Stomach smooth muscle (tissue), 2 donors: Measurements from ENCODE around the gene GNG12.

Source experiments
- H3K27ac ChIP-seq: one replicate; pipeline ENCODE4 v1.7.0; 2013; ENCODE audit warnings: mild to moderate bottlenecking, low read length, inconsistent platforms
- H3K27me3 ChIP-seq, 2 donors: one replicate each; pipeline ENCODE4 v1.7.0; 2013; ENCODE audit warnings: low read length in 2 of 2; ENCODE audit not compliant: insufficient read depth in 2 of 2, control insufficient read depth in 1 of 2
- H3K36me3 ChIP-seq, 2 donors: one replicate each; pipeline ENCODE4 v1.7.0; 2013; ENCODE audit warnings: low read length in 2 of 2; ENCODE audit not compliant: control insufficient read depth in 2 of 2, insufficient read depth in 2 of 2
- H3K4me1 ChIP-seq: one replicate; pipeline ENCODE4 v1.7.0; 2013; ENCODE audit warnings: low read length; ENCODE audit not compliant: control insufficient read depth, insufficient read depth
- H3K4me3 ChIP-seq, 2 donors: one replicate each; pipeline ENCODE4 v1.7.0; 2013; ENCODE audit warnings: low read length in 2 of 2
- H3K9ac ChIP-seq, 2 donors: one replicate each; pipeline ENCODE4 v1.7.0; 2013; ENCODE audit warnings: low read length in 2 of 2, mild to moderate bottlenecking in 1 of 2
- H3K9me3 ChIP-seq, 2 donors: one replicate each; pipeline ENCODE4 v1.7.0; 2013; ENCODE audit warnings: low read length in 2 of 2; ENCODE audit not compliant: control insufficient read depth in 2 of 2
- donor health status: healthy.
- donor health status: Pancreatic carcinoma.

Gene GNG12

DNA sequence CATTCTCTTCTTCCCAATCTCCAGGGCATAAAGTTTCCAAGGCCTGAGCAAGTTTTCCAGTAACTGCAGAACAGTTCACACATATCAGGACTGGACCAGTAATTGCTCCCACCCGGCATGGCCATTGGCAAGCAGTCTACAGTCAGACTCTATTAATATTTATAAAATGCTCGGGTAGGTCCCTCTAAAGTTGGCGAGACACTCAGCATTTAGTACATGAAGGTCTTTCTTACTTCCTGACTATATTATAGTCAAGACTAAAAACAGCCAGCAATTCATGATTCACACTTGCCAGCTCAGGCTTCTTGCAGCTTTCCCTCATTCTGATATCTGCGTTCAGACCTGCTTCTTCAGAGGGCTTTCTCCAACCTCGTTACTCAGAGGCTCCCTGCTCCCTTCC, 122.8 kb downstream of the GNG12 start:
- H3K27me3 ChIP-seq = no peaks in the 10 kb centered on the region
- H3K9me3 ChIP-seq = no peaks in the 10 kb centered on the region
- H3K27ac ChIP-seq = no peak overlapping the region
- H3K4me1 ChIP-seq = peaks cover 23% of the 10 kb centered on the region
- peaks cover 0 to 6% of the 10 kb centered on the region in 2 donors for H3K36me3 ChIP-seq
- no peak overlapping the region for H3K9ac ChIP-seq
- no peak overlapping the region for H3K4me3 ChIP-seq

DNA sequence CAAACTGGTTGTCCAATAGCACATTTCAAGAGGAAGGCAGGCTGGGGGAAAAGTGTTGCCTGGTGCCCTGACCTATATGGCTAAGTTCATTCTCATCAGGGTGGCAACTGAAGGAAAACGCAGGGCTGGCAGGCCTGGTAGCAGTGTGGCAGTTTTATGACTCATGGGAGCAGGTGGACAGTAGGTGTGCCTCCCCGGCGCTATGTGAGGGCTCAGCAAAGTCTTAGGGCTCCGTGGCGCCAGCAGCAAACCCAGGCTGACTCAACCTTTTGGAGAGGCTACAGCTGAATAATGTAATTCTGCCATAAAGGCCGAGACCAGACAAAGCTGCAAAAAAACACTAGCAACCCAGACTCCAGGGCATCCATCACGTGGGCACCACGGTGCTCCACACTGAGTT, 124.7 kb downstream of the GNG12 start:
- Histone ChIP-seq H3K4me1 (peaks cover 13% of the 10 kb centered on the region), H3K27ac (no peak overlapping the region), H3K9ac (no peak overlapping the region), H3K27me3 (no peaks in the 10 kb centered on the region), H3K4me3 (no peak overlapping the region), H3K9me3 (no peaks in the 10 kb centered on the region), H3K36me3 (peaks cover 4 to 21% of the 10 kb centered on the region in 2 donors)

DNA sequence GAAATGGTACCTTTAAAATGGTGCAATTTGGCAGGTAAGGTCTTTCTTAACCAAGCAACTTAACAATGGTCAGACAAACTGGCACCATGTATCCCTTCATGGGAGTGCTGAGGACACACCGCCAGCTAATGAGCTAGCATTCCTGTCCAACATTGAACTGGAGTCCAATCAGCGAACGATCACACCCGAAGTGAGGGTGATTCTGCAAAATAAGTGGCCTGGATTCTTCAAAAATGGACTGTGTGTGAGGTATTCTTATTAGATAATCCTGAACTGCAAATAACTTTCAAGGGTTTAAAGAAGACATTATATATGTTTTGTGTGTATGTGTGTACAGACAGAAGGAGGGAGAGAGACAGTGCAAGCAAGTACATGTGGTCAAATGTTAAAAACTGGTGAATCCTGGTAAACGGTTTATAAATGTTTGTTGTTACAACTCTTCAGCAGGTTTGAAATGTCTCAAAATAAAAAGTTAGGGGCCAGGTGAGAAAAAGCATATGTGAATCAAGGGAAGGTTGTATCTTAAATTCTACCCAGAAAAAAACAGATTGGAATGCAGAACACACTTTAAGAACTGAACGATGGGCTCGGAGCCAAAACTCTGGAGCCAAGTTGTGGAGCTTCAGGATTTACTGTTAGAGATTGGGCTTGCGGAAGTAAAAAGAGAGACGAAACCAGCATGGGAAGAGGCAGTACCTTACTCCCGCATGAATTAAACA, 127.4 kb downstream of the GNG12 start:
- H3K4me3 ChIP-seq = no peak overlapping the region
- H3K9ac ChIP-seq = no peak overlapping the region
- H3K27ac ChIP-seq = no peak overlapping the region
- H3K9me3 ChIP-seq = no peaks in the 10 kb centered on the region
- H3K36me3 ChIP-seq = peaks cover 7 to 21% of the 10 kb centered on the region in 2 donors
- H3K27me3 ChIP-seq = no peaks in the 10 kb centered on the region
- H3K4me1 ChIP-seq = peaks cover 8% of the 10 kb centered on the region

DNA sequence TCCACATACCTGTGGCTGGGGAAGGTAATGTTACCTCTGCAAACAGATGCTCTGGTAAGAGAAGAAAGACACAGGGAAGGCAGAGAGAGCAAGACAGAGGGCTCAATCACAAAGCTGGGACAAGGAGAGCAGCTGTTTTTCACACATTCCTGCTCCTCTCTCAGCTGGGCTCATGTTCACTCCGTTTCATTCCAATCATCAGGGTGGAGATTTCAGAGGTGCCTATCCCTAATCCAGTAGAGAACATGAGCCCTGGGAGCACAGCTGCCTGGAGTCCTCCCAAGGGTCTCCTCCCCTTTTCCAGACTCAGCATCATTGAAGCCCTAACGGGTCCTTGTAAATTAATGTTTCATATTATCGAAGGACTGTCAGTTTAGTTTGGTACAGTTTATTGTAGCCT, 128.9 kb downstream of the GNG12 start:
- Histone ChIP-seq H3K9ac (no peak overlapping the region), H3K27ac (no peak overlapping the region), H3K27me3 (no peaks in the 10 kb centered on the region), H3K9me3 (no peaks in the 10 kb centered on the region), H3K4me3 (no peak overlapping the region), H3K4me1 (peaks cover 2% of the 10 kb centered on the region), H3K36me3 (peaks cover 7 to 21% of the 10 kb centered on the region in 2 donors)

DNA sequence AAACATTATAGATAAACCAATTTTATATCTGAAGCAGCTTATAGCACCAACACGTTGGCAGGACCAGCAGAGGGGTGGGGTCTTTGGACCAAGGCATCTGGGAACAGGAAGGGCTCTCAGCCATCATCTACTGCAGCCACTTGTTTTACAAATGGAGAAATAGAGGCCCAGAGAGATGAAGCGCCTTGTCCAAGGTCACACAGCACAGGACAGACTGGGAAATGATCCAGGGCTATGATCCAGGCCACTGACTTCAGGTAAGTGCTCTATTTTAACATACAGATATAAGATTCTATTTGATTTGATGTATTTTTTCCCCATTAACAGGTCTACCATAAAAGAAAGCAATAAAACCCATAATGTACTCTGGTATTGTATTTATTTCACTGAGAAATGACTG, 131.4 kb downstream of the GNG12 start:
- H3K4me3 ChIP-seq = no peak overlapping the region
- H3K9ac ChIP-seq = no peak overlapping the region
- peaks cover 2% of the 10 kb centered on the region for H3K4me1 ChIP-seq
- H3K27me3 ChIP-seq = no peaks in the 10 kb centered on the region
- no peaks in the 10 kb centered on the region for H3K9me3 ChIP-seq
- H3K27ac ChIP-seq = no peak overlapping the region
- peaks cover 7 to 19% of the 10 kb centered on the region in 2 donors for H3K36me3 ChIP-seq

DNA sequence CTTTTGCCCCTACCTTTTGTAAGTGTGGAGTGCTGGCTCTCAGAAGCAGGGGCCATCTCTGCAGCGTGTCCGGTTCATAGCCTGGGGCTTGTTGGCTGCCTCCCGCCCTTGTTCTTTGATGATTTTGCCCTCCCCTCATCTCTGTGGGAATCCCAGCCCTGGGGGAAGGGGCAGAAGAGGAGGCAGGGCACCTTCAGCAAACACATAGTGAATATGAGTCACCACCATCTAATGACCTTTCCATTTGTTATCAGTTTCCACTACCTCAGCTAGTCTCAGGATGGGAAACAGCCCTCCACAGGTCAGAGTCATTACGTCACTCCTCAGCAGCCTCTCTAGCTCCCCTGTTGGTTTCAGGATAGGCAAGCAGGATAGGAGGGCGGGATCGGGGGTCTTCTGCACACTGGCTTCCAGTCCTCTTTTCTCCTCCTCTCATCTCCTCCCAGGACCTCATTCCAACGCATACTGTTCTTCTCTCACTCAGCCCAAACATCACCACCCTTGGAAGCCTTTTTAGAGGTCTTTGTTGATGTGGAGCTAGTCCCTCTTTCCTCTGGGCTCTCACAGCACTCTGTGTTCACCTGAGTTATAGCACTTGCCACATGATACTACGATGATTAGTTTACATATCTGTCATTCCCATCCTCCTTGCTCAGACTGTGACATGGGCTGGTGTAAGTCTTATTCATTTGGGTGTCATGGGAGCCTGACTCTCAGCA, 132.4 kb downstream of the GNG12 start:
- H3K4me3 ChIP-seq = no peak overlapping the region
- no peak overlapping the region for H3K9ac ChIP-seq
- no peaks in the 10 kb centered on the region for H3K27me3 ChIP-seq
- H3K4me1 ChIP-seq = no peaks in the 10 kb centered on the region
- no peak overlapping the region for H3K27ac ChIP-seq
- peaks cover 7 to 19% of the 10 kb centered on the region in 2 donors for H3K36me3 ChIP-seq
- no peaks in the 10 kb centered on the region for H3K9me3 ChIP-seq

DNA sequence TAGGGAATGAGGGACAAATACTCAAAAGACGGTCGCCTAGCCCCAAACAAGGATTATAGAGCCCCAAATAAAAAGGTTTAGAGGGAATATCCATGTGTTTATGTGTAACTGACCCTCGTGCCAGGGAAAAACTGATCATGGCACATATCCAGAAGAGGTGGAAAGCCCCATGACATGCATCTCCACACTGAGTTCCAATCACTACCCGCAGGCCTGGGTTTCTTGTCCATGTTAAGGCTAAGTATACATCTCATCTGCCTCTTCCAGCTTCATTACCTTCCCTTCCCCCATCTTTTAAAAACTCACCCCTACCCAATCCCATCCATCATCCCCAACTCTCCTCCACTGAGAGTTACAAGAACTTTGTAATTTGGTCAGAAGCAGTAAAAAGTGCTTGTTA, 133.0 kb downstream of the GNG12 start:
- Histone ChIP-seq H3K36me3 (peaks cover 7 to 13% of the 10 kb centered on the region in 2 donors), H3K27ac (no peak overlapping the region), H3K4me3 (no peak overlapping the region), H3K27me3 (no peaks in the 10 kb centered on the region), H3K9ac (no peak overlapping the region), H3K9me3 (no peaks in the 10 kb centered on the region), H3K4me1 (no peaks in the 10 kb centered on the region)

DNA sequence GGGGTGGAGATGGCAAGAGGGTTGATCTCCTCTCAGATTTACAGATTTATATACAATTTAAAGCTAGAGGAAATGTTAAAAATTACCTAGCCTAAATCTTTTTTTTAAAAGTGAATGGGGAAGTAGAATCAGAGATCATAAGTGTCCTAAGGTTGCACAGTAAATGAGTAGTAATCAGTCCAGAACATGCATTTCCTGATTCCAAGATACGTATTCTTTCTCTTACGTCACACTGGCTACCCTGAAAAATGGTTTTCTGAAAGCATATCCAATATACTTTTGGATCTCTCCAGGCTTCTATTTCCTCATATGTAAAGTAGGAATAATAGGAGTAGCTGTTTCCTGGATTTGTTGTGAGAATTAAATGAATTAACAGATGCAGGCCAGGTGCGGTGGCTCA, 136.6 kb downstream of the GNG12 start:
- Histone ChIP-seq H3K27ac (no peak overlapping the region), H3K4me1 (no peaks in the 10 kb centered on the region), H3K9me3 (no peaks in the 10 kb centered on the region), H3K9ac (no peak overlapping the region), H3K27me3 (no peaks in the 10 kb centered on the region), H3K36me3 (peaks cover 0 to 3% of the 10 kb centered on the region in 2 donors), H3K4me3 (no peak overlapping the region)

DNA sequence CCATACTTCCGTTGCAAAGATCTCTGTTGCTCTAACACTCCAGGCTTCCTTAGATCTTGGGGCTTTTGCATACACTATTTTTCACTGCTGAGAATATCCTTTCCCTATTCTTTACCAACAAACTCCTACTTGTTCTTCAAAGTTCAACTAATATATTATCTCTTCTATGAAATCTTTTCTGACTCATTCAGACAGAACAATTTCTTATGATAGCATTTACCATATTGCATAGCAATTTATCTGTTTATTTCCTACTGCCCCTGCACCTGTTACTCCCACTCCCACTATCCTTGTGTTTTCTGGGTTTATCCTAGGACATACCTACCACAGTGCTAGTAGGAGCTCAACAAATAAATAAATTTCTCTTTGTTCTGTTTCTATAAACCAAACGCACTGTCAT, 137.3 kb downstream of the GNG12 start:
- H3K27me3 ChIP-seq = no peaks in the 10 kb centered on the region
- H3K4me1 ChIP-seq = no peaks in the 10 kb centered on the region
- no peak overlapping the region for H3K4me3 ChIP-seq
- peaks cover 0 to under 1% of the 10 kb centered on the region in 2 donors for H3K36me3 ChIP-seq
- no peaks in the 10 kb centered on the region for H3K9me3 ChIP-seq
- no peak overlapping the region for H3K9ac ChIP-seq
- no peak overlapping the region for H3K27ac ChIP-seq

DNA sequence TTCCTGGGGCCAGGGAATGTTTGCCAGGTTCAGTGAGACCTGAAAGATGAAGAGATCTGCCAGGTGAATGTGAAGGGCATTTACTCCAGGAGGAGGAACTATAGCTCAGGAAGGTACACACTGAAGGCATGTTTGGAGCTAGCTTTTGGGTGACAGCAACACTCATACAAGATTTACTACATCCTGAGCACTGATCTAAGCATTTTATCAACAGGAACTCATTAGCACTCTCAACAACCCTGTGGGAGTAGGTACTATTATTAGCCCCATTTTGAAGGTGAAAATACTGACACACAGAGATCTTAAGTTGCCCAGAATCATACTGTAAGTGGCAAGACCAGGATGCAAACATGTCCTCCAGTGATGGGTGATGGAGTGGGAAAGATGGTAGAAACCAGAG, 141.6 kb downstream of the GNG12 start:
- H3K9ac ChIP-seq = no peak overlapping the region
- H3K4me1 ChIP-seq = peaks cover 4% of the 10 kb centered on the region

DNA sequence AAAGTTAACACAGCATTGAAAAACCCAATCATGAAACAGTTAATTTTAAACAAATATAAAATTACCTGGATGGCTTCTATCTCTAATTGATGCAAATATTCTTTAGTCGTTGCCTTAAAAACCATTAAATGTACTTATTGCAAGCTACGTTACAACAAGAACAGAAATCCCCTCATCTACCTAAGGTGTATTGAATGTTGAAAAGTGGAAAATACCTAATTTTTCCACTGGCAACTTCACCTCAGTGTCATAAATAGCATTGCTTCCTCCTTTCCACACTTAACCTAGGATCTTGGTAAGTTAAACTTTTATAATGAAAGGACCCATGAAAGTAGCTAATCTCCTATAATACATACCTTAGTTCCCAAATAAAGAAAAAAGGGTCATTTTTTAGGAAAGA, 142.9 kb downstream of the GNG12 start:
- no peaks in the 10 kb centered on the region for H3K36me3 ChIP-seq
- no peak overlapping the region for H3K9ac ChIP-seq

More for the DNA sequence above, 141.6 kb downstream of the GNG12 start:
- no peaks in the 10 kb centered on the region for H3K9me3 ChIP-seq
- H3K27me3 ChIP-seq = no peaks in the 10 kb centered on the region
- H3K36me3 ChIP-seq = no peaks in the 10 kb centered on the region
- no peak overlapping the region for H3K4me3 ChIP-seq
- no peak overlapping the region for H3K27ac ChIP-seq

More for the DNA sequence above, 142.9 kb downstream of the GNG12 start:
- no peaks in the 10 kb centered on the region for H3K27me3 ChIP-seq
- no peak overlapping the region for H3K4me3 ChIP-seq
- H3K27ac ChIP-seq = no peak overlapping the region
- peaks cover 4% of the 10 kb centered on the region for H3K4me1 ChIP-seq
- H3K9me3 ChIP-seq = no peaks in the 10 kb centered on the region
